GM12872 (cell line): ENCODE results near the gene PRPF18.

Experiments used
- TF ChIP-seq, protein P1 (sequence below): IDR thresholded peaks from 3 replicates; pipeline ENCODE4 v1.5.1; 2011; ENCODE audit warnings: low read depth, mild to moderate bottlenecking, low read length, moderate library complexity; ENCODE audit not compliant: insufficient read depth

PRPF18 gene

DNA sequence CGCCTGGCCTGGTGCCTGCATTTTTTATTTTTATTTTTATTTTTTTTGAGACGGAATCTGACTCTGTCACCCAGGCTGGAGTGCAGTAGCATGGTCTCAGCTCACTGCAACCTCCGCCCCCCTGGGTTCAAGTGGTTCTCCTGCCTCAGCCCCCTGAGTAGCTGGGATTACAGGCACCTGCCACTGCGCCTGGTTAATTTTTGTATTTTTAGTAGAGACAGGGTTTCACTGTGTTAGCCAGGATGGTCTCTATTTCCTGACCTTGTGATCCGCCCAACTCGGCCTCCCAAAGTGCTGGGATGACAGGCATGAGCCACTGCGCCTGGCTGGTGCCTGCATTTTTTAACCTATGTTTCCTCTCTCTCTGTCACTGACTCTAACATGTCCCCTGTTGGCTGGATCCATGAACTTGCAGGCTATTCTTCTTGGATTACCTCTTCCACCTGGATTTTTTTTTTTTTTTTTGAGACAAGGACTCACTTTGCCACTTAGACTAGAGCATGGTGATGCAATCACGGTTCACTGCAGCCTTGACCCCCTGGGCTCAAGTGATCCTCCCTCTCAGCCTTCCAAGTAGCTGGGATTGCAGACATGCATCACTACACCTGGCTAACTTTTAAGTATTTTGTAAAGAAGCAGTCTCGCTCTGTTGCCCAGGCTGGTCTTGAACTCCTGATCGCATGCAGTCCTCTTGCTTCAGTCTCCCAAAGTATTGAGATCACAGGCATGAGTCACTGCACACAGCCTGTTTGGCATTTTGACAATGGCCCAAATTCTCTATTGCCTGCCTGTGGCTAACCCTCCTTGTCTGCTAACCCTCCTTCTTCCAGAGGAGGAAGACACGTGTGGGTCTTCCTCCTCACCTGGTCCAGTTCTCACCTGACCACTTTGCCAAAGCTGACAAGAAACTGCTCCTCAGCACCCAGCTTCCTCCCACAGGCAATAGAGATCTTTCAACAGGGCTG lies 23.0 kb upstream of the PRPF18 start:
- TF ChIP-seq, protein P1, sequence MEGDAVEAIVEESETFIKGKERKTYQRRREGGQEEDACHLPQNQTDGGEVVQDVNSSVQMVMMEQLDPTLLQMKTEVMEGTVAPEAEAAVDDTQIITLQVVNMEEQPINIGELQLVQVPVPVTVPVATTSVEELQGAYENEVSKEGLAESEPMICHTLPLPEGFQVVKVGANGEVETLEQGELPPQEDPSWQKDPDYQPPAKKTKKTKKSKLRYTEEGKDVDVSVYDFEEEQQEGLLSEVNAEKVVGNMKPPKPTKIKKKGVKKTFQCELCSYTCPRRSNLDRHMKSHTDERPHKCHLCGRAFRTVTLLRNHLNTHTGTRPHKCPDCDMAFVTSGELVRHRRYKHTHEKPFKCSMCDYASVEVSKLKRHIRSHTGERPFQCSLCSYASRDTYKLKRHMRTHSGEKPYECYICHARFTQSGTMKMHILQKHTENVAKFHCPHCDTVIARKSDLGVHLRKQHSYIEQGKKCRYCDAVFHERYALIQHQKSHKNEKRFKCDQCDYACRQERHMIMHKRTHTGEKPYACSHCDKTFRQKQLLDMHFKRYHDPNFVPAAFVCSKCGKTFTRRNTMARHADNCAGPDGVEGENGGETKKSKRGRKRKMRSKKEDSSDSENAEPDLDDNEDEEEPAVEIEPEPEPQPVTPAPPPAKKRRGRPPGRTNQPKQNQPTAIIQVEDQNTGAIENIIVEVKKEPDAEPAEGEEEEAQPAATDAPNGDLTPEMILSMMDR: no peak

DNA sequence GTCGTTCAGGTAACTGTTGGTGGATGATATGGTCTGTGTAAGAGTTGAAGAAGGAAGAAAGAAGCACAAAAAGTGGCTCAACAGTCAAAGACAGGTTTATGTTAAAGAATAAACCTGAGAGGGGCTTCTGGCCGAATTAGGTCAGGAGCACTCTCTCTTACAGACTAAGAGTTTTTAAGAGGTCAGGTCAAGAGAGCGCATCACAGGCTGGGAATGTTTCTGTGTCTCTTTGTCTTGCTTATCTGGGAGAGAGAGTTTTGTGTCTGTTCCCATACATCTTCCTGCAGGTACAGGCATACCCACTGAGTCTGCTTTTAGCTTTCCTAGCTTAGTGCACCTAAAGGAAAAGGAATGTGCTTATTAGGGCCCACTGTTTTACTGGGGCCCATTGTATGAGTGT lies 22.2 kb upstream of the PRPF18 start:
- TF ChIP-seq, protein P1: no peak

DNA sequence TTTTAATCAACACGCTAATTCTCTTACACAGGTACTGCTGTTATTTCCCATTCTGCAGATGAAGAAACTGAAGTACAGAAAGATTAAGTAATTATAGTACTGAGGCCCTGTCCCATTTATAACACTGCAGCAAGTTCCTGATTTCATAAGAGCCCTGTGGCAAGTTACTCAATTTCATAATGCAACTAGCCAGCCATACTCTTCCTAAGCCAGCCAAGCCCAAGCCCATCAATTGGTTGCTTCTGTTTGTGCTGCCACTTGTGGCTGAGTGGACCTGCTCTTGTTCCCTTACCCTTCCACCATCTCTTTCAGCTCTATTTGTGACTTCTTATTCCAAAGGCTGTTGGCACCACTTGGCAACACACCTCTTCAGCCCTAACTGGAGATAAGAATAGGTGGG lies 19.7 kb upstream of the PRPF18 start:
- TF ChIP-seq, protein P1: no peak

DNA sequence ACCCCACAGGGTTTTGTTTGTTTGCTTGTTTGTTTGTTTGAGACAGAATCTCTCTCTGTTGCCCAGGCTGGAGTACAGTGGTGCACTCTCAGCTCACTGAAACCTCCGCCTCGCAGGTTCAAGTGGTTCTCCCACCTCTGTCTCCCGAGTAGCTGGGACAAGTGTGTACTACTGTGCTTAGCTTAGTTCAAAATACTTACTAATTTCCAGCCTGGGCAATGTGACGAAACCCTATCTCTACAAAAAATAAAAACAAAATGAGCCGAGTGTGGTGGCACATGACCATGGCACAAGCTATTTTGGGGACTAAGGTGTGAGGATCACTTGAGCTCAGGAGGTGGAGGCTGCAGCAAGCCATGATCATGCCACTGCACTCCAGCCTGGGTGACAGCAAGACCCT lies 15.2 kb upstream of the PRPF18 start:
- TF ChIP-seq, protein P1: no peak

DNA sequence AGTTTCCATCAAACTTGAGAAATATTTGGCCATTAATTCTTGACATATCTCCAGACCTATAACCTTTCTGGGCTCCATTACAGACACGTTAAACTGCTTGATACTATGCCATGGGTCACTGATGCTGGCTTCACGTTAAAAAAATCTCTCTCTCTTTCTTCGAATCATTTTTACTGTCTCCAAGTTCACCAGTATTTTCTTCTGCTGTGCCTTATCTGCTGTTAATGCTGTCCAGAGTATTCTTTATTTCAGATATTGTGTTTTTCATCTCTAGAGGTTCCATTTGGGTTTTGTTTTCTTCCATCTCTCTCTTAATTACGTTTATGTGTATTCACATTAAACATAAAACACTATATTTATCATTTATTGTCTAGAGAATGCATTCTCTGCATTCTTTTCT lies 12.8 kb upstream of the PRPF18 start:
- TF ChIP-seq, protein P1: no peak

DNA sequence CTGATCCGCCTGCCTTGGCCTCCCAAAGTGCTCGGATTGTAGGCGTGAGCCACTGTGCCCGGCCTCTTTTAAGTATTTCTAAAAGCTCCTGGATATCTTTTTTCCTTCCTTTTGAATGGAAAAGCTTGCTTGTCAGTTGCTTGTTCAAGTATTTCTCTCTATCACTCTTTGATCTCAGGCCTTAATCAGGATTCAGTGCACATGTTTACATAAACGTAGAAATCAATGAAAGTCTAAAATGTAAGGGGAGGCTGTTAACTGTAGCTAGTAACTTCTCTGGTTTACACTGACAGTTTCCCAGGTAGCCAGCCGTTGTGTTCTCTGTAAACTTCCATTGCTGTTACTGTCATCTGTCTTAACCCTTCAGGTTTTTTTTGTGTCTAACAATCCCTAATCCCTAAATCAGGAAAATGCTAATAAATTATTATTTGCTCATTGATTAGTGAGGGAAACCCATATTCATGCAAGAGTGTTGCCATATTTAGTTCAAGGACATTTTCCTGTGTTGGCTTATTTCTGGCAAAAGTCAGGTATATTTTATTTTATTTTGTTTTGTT lies 1.5 kb upstream of the PRPF18 start:
- TF ChIP-seq, protein P1: no peak

DNA sequence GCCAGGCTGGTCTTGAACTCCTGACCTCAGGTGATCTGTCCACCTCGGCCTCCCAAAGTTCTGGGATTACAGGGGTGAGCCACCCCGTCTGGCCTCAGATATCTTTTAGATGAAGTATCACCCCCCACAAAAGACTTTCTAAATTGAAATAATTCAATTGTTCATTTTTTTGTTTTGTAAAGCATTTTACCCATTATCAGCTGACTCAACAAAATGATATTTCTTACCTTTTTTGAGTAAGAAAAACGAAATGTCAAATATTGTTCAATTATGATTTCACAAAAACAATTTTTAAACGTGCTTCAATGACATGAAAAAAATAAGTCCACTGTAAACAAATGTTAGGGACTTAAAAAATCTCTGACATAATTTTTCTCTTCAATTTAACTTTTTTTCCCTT lies 822 bp upstream of the PRPF18 start:
- TF ChIP-seq, protein P1: no peak
